Measurements from ENCODE around the gene ZNF597.
"Not testable (repeated sequence)": the region's sequence is repeated elsewhere in the genome, so short reads cannot be mapped to it uniquely, and the experiment has no call there.

Gene ZNF597

GRCh38 chr16:3474870-3475269, 31.6 kb upstream of the ZNF597 start:
- DNase-seq = not testable (repeated sequence)

GRCh38 chr16:3474136-3474779, 31.0 kb upstream of the ZNF597 start:
- DNase-seq = no peak

- not testable (repeated sequence) for DNase-seq
Observed at GRCh38 chr16:3473596-3473943, 30.3 kb upstream of the ZNF597 start.

GRCh38 chr16:3472878-3473595, 29.7 kb upstream of the ZNF597 start:
- DNase-seq = no peak

- no peak for DNase-seq
Observed at GRCh38 chr16:3471518-3472176, 28.3 kb upstream of the ZNF597 start.

- DNase-seq = no peak
Observed at GRCh38 chr16:3470723-3471122, 27.4 kb upstream of the ZNF597 start.

- DNase-seq = no peak
Observed at GRCh38 chr16:3469736-3470135, 26.4 kb upstream of the ZNF597 start.

- no peak for DNase-seq
Observed at GRCh38 chr16:3468501-3468900, 25.2 kb upstream of the ZNF597 start.

- no peak for DNase-seq
Observed at GRCh38 chr16:3467921-3468320, 24.6 kb upstream of the ZNF597 start.

GRCh38 chr16:3467182-3467581, 23.9 kb upstream of the ZNF597 start:
- DNase-seq = no peak

GRCh38 chr16:3465911-3466584, 22.7 kb upstream of the ZNF597 start:
- no peak for DNase-seq

- DNase-seq = no peak
Observed at GRCh38 chr16:3465301-3465700, 22.0 kb upstream of the ZNF597 start.

- DNase-seq = no peak
Observed at GRCh38 chr16:3461151-3461550, 17.8 kb upstream of the ZNF597 start.

- DNase-seq = no peak
Observed at GRCh38 chr16:3460585-3460984, 17.3 kb upstream of the ZNF597 start.

- no peak for DNase-seq
Observed at GRCh38 chr16:3460121-3460520, 16.8 kb upstream of the ZNF597 start.

GRCh38 chr16:3459401-3460090, 16.2 kb upstream of the ZNF597 start:
- DNase-seq = no peak

- no peak for DNase-seq
Observed at GRCh38 chr16:3458852-3459361, 15.6 kb upstream of the ZNF597 start.

GRCh38 chr16:3458278-3458851, 15.1 kb upstream of the ZNF597 start:
- no peak for DNase-seq

GRCh38 chr16:3457434-3458252, 14.3 kb upstream of the ZNF597 start:
- DNase-seq = peak; percentile 84

GRCh38 chr16:3454631-3455147, 11.4 kb upstream of the ZNF597 start:
- no peak for DNase-seq

GRCh38 chr16:3454093-3454492, 10.8 kb upstream of the ZNF597 start:
- DNase-seq = no peak

Data from activated CD4-positive, alpha-beta T cell treated with anti-CD3 and anti-CD28 coated beads for 1 hour (primary cell).